GM19468 (cell line): ENCODE data around the gene NPR1.
A peak's percentile ranks its signal among the peaks of the same experiment; 100 is the strongest.
"Not testable (repeated sequence)": the region's sequence is repeated elsewhere in the genome, so short reads cannot be mapped to it uniquely, and the experiment has no call there.

Experiments used
- ATAC-seq: cut with Tn5 transposase; IDR thresholded peaks from one replicate; pipeline ENCODE4 v1.9.1; 2021; ENCODE audit warnings: mild to moderate bottlenecking, moderate library complexity, moderate number of reproducible peaks; ENCODE audit not compliant: unreplicated experiment; ENCODE audit errors: extremely low read depth

Gene NPR1

GRCh38 chr1:153711026-153711425, 32.5 kb downstream of the NPR1 start:
- ATAC-seq, result no peak

GRCh38 chr1:153716211-153716610, 37.7 kb downstream of the NPR1 start:
- ATAC-seq, result not testable (repeated sequence)

- no peak for ATAC-seq
These were observed 38.8 kb downstream of the NPR1 start for GRCh38 chr1:153717330-153717729.

- ATAC-seq, result no peak
These were observed 45.2 kb downstream of the NPR1 start for GRCh38 chr1:153723687-153724086.

DNA sequence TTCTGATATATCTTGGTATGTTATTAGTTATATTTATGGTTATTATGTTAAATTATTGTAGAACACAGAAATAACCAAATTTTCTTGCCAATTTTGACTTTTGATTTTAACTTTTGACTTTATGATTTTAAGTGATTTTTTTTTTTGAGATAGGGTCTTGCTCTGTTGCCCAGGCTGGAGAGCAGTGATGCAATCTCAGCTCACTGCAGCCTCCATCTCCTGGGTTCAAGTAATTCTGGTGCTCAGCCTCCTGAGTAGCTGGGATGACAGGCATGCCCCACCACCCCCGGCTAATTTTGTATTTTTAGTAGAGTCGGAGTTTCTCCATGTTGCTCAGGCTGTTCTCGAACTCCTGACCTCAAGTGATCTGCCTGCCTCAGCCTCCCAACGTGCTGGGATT, 46.1 kb downstream of the NPR1 start:
- ATAC-seq, result not testable (repeated sequence)

DNA sequence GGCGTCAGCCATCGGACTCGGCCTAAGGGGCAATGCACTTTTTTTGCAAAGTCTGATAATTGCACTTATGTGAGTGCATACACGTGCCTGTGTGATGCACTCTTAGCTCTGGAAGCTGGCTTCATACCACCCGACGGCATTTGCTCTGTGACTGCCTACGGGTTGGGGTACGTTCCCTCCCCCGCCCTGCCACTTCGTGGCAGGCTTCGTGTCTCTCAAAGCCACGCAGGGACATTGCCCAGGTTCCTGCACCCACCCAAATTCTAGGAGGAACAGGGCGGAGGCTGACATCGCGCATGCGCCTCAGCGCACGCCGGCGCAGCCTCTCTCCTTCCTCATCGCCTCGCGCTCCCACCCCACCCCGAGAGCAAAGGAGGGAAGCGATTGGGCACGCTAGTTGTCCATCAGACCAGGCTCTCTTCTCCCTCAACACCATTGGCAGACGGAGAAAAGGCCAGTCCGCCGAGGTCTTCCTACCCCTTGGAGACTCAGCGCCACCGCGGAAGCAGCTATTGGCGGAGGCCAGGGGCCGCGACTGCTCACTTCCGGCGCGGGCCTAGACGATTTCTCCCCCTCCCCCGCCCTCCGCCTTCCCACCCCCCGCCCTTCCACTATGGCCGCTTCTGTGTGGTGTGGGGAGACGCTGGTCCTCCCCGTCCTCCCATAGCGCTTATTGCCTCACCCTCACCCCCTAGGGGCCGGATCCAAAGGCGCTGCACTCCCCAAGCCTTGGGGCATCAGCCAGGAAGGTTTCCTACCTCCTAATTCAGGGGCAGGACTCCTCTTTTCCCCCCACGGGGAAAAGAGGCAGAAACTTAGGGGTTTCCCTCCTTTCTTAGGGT, 49.2 kb downstream of the NPR1 start, which contains the start of gene INTS3:
Gene INTS3 (plus strand): TSS at position 588 of the 842 bp plus-strand sequence. CDS start 585 bp downstream, outside the sequence.
- peak; percentile 88 for ATAC-seq

DNA sequence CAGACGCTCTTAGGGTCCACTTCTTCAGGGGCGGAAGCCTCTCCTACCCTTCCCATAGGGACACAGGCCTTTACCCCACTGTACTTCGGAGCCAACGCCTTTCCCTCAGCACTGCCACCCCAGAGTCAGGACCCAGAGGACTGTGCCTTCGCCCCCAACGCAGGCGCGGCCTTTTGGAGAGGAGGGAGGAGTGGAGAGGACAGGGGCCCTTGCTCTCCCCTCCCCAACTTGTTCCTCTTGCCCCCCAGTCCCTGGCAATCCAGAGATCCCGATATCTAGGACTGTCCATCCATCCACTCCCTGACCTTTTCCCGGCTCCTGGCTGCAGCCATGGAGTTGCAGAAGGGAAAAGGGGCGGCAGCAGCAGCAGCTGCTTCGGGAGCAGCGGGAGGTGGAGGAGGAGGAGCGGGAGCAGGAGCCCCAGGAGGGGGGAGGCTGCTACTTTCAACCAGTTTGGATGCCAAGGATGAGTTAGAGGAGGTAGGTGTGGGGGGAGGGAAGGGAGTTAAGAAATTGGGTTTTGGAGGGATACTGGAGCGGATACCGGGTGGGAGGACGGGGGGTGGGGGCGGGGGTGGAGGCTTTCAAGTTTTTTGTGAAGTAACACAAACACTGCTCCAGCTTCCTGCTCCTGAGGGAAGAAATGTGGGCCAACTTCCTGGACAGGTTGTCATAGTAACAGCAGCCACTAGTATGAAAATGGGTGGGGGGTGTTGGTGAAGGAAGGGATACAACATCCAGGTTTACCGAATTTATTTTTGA, 50.0 kb downstream of the NPR1 start:
- no peak for ATAC-seq

- ATAC-seq, result no peak
These were observed 52.0 kb downstream of the NPR1 start for GRCh38 chr1:153730468-153730988.

GRCh38 chr1:153733970-153734369, 55.5 kb downstream of the NPR1 start:
- ATAC-seq, result no peak

- no peak for ATAC-seq
These were observed 56.1 kb downstream of the NPR1 start for GRCh38 chr1:153734396-153735089.

DNA sequence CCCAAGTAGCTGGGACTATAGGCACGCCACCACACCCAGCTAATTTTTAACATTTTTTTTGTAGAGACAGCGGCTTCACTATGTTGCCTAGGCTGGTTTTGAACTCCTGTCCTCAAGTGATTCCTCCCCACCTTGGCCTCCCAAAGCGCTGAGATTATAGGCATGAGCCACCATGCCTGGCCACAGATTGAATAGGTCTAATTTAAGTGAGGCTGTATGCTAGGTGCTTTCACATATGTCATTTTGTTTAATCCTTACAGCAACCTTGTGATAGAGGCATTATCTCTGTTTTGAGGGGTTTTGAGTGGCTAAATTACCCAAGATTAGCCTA, 56.6 kb downstream of the NPR1 start:
- no peak for ATAC-seq

- no peak for ATAC-seq
These were observed 63.5 kb downstream of the NPR1 start for GRCh38 chr1:153741986-153742385.

GRCh38 chr1:153742411-153743142, 64.1 kb downstream of the NPR1 start:
- peak; percentile 25 for ATAC-seq
